Prostate gland (tissue), 2 donors: ENCODE measurements around the gene ADIG. TPM values are rescaled to one million over a fixed set of nuclear protein-coding genes. Genes with fewer than 3 reads are reported as not detected.

ENCODE experiments used
- DNase-seq: peaks from one replicate; pipeline ENCODE4 v3.0.0-alpha.2; 2019; ENCODE audit warnings: low spot score
- H3K27ac ChIP-seq, 2 donors: fragments of 200-600 bp; sonication (generic); 2 replicates each; pipeline ENCODE4 v1.5.1; 2017 to 2019
- H3K27me3 ChIP-seq: fragments of 200-600 bp; sonication (generic); replicated peaks from 2 replicates; pipeline ENCODE4 v1.5.1; 2019; ENCODE audit not compliant: insufficient read depth
- H3K36me3 ChIP-seq, 2 donors: fragments of 200-600 bp; sonication (generic); 1 replicate in 1 of 2; 2 replicates in 1 of 2; pipeline versions ENCODE4 v1.5.1 to v1.8.1; 2017 to 2019
- H3K4me1 ChIP-seq: fragments of 200-600 bp; sonication (generic); replicated peaks from 2 replicates; pipeline ENCODE4 v1.5.1; 2019
- H3K4me3 ChIP-seq, 2 donors: fragments of 200-600 bp; sonication (generic); 2 replicates each; pipeline ENCODE4 v1.5.1; 2017 to 2019
- H3K9me3 ChIP-seq: fragments of 200-600 bp; sonication (generic); 2 replicates; pipeline ENCODE4 v1.5.1; 2017
- POLR2A ChIP-seq: fragments of 450-650 bp; IDR thresholded peaks from one replicate; pipeline ENCODE4 v1.6.1; 2016; ENCODE audit warnings: antibody characterized with exemption, mild to moderate bottlenecking
- POLR2AphosphoS5 ChIP-seq: sonication (generic); formaldehyde crosslinking; IDR thresholded peaks from one replicate; pipeline ENCODE4 v1.6.1; 2017; ENCODE audit warnings: antibody characterized with exemption
- WGBS: methylation state at CpG from one replicate; pipeline ENCODE4 v1.1.5; 2018; 5-methylcytosine and 5-hydroxymethylcytosine counted together
- intact Hi-C: fragments of 100-400 bp; cut with DNase I; formaldehyde crosslinking; loops from one replicate; pipeline ENCODE4 v1.14.2; 2022
- total RNA-seq, 2 donors: library from RNA; depleted of rRNA; stranded (reverse); fragments of >200 nt; gene quantifications; one replicate each; pipeline ENCODE4 v1.1.0, GENCODE V29; 2016
- TF ChIP-seq, protein P1 (sequence below), 4 experiments: fragments of 200-600 bp in 2 of 4; fragments of 450-650 bp in 2 of 4; sonication (generic) in 2 of 4; IDR thresholded peaks; 1 replicate in 3 of 4; 2 replicates in 1 of 4; pipeline ENCODE4 v1.5.1; 2016 to 2019; ENCODE audit warnings: antibody characterized with exemption in 4 of 4, mild to moderate bottlenecking in 2 of 4, moderate library complexity in 2 of 4

ADIG gene
- total RNA-seq, 2 donors from 2014 or later = not detected

DNA sequence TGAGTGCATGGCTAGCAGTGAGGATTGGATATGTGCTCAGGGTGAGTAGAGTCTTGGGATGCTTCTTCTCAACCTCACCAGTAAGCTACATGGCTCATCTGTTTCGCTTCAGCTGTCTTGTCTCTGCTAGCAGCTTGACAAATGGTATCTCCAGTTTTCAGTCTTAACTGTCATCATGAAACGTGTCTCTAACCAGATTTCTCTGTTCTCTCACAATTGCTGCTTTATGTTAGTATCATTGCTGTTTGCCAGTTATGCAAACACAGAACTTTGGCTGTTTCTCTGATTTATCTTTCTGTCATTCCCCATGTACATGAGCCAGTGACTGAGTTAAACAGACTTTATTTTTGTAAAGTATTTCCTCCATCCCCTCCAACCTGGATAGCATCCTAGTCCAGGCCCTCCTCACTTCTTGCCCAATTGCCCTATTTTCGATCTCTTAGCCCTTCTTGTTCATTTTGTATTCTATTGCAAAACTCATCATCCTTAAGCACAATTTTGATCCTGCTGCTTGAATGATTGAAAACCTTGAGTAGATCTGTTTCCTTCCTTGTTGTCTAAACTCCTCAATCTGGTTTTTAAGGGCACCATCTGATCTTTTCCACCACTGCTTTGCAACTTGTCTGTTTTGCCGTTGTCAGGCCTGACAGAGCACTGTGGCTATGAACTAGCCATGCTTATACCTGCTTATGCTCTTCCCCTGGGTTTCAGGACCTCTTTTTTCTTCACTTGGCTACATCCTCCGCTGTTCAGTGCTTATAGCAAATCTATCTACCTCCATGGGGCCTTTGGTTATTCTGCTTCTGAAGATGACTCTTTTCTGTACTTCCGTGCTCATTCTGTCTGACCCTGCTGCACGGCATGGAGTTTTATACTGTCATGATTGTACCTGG lies 37.7 kb upstream of the ADIG start:
- no peaks in the 10 kb centered on the region for H3K27me3 ChIP-seq
- TF ChIP-seq, protein P1, sequence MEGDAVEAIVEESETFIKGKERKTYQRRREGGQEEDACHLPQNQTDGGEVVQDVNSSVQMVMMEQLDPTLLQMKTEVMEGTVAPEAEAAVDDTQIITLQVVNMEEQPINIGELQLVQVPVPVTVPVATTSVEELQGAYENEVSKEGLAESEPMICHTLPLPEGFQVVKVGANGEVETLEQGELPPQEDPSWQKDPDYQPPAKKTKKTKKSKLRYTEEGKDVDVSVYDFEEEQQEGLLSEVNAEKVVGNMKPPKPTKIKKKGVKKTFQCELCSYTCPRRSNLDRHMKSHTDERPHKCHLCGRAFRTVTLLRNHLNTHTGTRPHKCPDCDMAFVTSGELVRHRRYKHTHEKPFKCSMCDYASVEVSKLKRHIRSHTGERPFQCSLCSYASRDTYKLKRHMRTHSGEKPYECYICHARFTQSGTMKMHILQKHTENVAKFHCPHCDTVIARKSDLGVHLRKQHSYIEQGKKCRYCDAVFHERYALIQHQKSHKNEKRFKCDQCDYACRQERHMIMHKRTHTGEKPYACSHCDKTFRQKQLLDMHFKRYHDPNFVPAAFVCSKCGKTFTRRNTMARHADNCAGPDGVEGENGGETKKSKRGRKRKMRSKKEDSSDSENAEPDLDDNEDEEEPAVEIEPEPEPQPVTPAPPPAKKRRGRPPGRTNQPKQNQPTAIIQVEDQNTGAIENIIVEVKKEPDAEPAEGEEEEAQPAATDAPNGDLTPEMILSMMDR (IDR thresholded peaks at IDR 0.05) = no peak
- TF ChIP-seq POLR2AphosphoS5 (no peak), POLR2A (no peak)
- H3K4me3 ChIP-seq = no peak overlapping the region
- intact Hi-C loops = no loop called here
- 72% methylated on average over 7 of the region's 7 CpGs for WGBS
- H3K4me1 ChIP-seq = no peaks in the 10 kb centered on the region
- H3K36me3 ChIP-seq = no peaks in the 10 kb centered on the region
- no peaks in the 10 kb centered on the region for H3K9me3 ChIP-seq
- no peak for DNase-seq
- no peak overlapping the region for H3K27ac ChIP-seq

DNA sequence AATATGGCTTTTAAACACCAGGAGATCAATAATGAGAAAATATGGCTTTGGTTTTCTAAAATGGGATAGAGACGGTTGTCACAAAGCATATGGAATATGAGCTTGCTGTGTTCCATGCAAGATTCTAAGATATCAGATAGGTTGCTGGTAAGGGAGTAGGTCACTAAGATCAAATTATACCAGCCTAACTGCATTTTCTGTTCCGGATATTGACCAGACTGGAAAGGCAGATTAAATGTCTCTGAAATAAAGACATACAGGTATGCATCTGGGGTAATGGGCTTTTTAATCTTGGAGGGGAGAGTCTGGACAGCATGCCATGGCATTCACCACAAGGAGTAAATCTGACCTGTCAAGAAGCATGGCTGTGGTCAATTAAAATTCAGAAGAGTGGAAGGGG lies 35.2 kb upstream of the ADIG start:
- Histone ChIP-seq H3K27ac (no peak overlapping the region), H3K4me1 (no peaks in the 10 kb centered on the region), H3K36me3 (no peaks in the 10 kb centered on the region), H3K4me3 (no peak overlapping the region), H3K27me3 (no peaks in the 10 kb centered on the region), H3K9me3 (no peaks in the 10 kb centered on the region)
- no peak for TF ChIP-seq POLR2AphosphoS5
- TF ChIP-seq, protein P1 (IDR thresholded peaks at IDR 0.05) = no peak
- no peak for TF ChIP-seq POLR2A
- no peak for DNase-seq
- WGBS = 95% methylated on average over 2 of the region's 2 CpGs
- intact Hi-C loops = no loop called here

DNA sequence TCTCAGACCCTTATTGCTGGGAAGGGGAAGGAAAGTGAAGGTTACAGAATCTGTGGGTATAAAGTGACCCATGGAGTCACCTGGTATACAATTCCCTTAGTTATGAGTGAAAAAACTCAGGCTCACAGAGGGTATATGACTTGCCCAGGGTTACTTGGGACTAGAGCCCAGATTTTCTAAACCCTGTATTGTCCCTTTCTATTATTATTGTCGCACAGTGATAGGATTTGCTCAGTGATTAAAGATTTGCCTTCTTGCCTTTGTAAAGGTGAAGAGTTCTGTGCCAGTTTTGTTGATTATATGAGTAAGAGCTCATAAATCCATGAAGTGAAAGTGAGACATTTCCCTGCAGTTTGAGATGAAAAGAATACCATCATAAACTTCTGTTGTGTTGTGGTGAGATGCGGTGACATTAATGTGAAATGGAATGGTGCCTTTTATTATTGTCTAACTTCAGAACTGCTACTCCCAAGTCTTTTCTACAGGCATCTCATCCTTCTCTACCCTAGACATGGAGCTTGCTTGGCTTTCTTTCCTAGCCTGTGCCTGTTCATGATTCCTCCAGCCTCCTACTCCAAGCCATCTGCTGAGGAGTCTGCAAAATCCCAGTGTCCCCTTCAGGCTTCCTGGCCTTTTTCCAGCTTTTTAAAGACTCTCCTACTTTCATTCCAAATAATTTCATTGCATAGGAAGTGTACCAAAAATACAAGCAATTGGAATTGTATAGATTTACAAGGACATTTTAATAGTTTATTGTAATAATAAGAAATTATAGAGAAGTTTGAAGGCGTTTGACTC lies 33.5 kb upstream of the ADIG start:
- no peak for DNase-seq

DNA sequence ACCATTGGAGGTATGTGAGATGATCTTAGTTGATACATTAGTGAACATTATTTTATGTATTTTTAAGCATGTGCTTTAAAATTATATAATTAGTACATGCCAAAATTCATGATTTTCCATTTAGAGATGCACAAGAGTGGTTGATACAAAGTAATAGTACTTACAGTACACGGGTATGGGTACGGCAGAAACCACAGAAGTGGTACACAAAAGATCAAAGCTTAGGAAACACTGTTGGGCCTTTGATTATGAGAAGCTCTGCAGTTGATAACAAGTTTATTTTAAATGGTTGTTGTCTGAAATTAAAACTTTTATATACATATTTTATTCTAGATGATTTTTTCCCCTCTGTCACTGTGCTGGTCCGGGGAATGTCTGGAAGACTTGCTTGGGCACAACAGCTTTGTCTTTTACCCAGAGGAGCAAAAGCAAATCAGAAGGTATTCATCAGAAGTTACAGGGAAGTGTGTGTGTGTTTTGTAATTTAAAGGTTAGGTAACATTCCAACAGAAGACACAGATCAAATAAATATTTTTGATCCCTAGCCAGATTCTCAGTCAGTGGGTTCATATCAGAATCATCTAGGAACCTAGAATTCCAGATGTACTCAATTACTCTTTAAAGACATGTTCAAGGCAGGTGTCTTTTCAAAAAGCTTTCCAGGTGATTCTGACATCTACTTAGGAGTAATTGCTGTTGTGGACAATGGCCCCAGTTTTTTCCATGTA lies 32.5 kb upstream of the ADIG start:
- Histone ChIP-seq H3K27ac (peak overlapping the region; percentile 3 to 49), H3K27me3 (no peaks in the 10 kb centered on the region), H3K9me3 (no peaks in the 10 kb centered on the region), H3K36me3 (peaks cover 0 to 2% of the 10 kb centered on the region in 2 donors), H3K4me1 (no peaks in the 10 kb centered on the region), H3K4me3 (no peak overlapping the region)
- WGBS = 51% methylated on average over 3 of the region's 3 CpGs
- no peak for DNase-seq
- intact Hi-C loops = no loop called here
- TF ChIP-seq, protein P1 (IDR thresholded peaks at IDR 0.05) = no peak
- TF ChIP-seq POLR2AphosphoS5 (peak; percentile 54), POLR2A (no peak)

More for the DNA sequence above, 33.5 kb upstream of the ADIG start:
- Histone ChIP-seq H3K27ac (peak overlapping the region; percentile 3 to 49), H3K36me3 (peaks cover 0 to under 1% of the 10 kb centered on the region in 2 donors), H3K4me3 (no peak overlapping the region), H3K27me3 (no peaks in the 10 kb centered on the region), H3K9me3 (no peaks in the 10 kb centered on the region), H3K4me1 (no peaks in the 10 kb centered on the region)
- intact Hi-C loops = no loop called here
- no peak for TF ChIP-seq POLR2AphosphoS5
- no peak for TF ChIP-seq POLR2A
- TF ChIP-seq, protein P1 (IDR thresholded peaks at IDR 0.05) = no peak
- WGBS = 35% methylated on average over 3 of the region's 3 CpGs
